GM12873 (cell line): ENCODE measurements around the gene AMOTL2.

Source experiments
- CTCF ChIP-seq: IDR thresholded peaks from 2 replicates; pipeline ENCODE4 v1.5.1; 2012; ENCODE audit warnings: low read depth, mild to moderate bottlenecking, moderate library complexity, low read length, control low read depth; ENCODE audit not compliant: insufficient read depth; ENCODE audit errors: missing control alignments

The AMOTL2 gene

GRCh38 chr3:134374105-134374790 lies at the start of gene AMOTL2:
AMOTL2 (minus strand) TSS chr3:134374447; CDS start chr3:134371433, 3,014 bp downstream.
- no peak for TF ChIP-seq CTCF

- no peak for TF ChIP-seq CTCF
Measured at GRCh38 chr3:134423153-134423552, 48.9 kb upstream of the AMOTL2 start.

GRCh38 chr3:134419960-134420321 lies 45.7 kb upstream of the AMOTL2 start:
- no peak for TF ChIP-seq CTCF

GRCh38 chr3:134419214-134419959 lies 45.1 kb upstream of the AMOTL2 start:
- no peak for TF ChIP-seq CTCF

GRCh38 chr3:134409041-134409440 lies 34.8 kb upstream of the AMOTL2 start:
- TF ChIP-seq CTCF = no peak

GRCh38 chr3:134407239-134407625 lies 33.0 kb upstream of the AMOTL2 start:
- TF ChIP-seq CTCF = no peak

- TF ChIP-seq CTCF = no peak
Measured at GRCh38 chr3:134406331-134407238, 32.3 kb upstream of the AMOTL2 start.
